Activated T-cell treated with anti-CD3 and anti-CD28 coated beads, Interleukin-2, amount 50 U/mL, for 24 hours (primary cell): Measurements from ENCODE around the gene SRPRB.

ENCODE experiments used
- DNase-seq: peaks from one replicate; pipeline ENCODE4 v3.0.0-alpha.2; 2020
- H3K27ac Mint-ChIP-seq: 2 replicates; pipeline ENCODE4 v1.8.0; 2020; ENCODE audit warnings: mild to moderate bottlenecking, mixed read lengths
- H3K27me3 Mint-ChIP-seq: 2 replicates; pipeline ENCODE4 v1.8.0; 2020; ENCODE audit warnings: mixed read lengths
- H3K36me3 Mint-ChIP-seq: 2 replicates; pipeline ENCODE4 v1.8.0; 2020; ENCODE audit warnings: low read depth, mixed read lengths
- H3K4me1 Mint-ChIP-seq: 2 replicates; pipeline ENCODE4 v1.8.0; 2020; ENCODE audit warnings: low read depth, mixed read lengths
- H3K4me3 Mint-ChIP-seq: 2 replicates; pipeline ENCODE4 v1.8.0; 2020; ENCODE audit warnings: mild to moderate bottlenecking, moderate library complexity, mixed read lengths
- H3K9me3 Mint-ChIP-seq: 2 replicates; pipeline ENCODE4 v1.8.0; 2020; ENCODE audit warnings: mixed read lengths

The SRPRB gene

DNA sequence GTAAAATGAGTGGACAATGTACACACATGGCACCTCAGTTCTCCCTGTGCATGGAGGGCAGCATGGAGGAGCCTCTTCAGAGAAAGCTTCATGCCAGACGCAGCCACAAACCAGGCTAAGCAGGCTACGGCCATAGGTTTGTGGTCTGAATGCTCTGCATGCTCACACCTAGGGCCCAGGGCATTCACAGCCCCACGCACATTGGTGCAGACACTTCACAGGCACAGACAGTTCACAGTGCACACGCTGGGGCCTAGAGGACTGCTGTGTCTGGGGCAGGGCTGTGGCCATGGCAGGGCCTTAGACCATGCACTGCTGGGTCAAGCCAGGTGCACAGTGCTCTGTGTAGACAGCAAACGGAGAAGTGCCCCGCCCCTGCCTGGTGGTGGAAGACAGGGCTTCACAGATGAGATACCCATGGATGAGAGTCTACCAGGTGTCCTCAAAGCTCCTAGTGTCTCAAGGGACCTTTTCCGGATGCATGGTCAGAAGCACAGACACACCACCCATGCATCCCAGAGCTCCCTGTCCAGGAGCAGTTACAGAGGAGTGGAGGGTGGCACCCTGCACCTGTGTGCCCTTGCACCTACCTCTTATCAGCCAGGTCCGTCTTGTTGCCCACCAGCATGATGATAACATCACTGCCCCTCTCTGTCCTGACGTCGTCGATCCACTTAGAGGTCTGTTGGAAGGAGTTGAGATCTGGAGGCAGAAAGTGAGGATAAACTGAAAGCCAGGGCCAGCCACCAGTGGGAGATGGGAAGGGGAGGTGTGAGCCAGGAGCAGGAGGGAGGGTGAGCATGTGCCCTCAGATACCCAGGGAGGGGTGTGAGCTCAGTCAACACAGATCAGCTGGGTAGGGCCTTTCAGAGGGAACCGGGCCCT lies 33.5 kb downstream of the SRPRB start:
- DNase-seq: no peak
- Mint-ChIP-seq H3K4me3 (no peak overlapping the region), H3K9me3 (no peaks in the 10 kb centered on the region), H3K4me1 (no peaks in the 10 kb centered on the region), H3K36me3 (no peaks in the 10 kb centered on the region), H3K27ac (no peak overlapping the region), H3K27me3 (no peaks in the 10 kb centered on the region)

DNA sequence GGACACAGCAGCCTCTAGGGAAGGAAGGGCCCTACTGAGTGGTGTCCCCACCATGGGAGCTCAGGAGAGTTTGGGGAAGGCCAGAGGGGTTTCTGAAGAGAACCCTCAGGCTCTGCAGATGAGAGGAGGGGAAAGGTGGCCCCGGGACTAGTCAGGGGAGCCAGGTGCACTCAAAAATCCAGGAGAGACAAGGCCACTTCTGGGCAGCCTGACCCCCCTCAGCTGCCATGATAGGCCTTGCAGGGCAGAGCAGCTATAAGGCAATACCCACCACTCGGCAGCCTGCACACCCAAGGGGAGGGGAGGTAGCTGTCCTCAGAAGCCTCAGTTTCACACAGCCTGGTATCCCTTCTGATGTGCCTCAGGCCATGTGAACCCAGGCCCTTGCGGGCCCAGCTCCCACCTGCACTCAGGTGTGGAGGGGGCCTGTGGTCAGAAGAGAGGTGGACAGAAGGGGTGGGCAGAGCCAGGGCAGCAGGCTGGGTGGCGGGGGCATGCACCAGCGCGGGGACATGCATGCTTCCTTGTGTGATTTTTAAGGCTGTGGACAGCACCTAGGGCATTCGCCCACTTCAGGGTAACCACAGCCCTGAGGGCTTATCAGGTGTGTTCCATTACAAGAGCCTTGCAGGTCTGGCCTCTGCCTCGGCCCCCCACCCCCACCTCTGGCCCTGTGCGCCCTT lies 34.6 kb downstream of the SRPRB start:
- no peak overlapping the region for H3K27ac Mint-ChIP-seq

DNA sequence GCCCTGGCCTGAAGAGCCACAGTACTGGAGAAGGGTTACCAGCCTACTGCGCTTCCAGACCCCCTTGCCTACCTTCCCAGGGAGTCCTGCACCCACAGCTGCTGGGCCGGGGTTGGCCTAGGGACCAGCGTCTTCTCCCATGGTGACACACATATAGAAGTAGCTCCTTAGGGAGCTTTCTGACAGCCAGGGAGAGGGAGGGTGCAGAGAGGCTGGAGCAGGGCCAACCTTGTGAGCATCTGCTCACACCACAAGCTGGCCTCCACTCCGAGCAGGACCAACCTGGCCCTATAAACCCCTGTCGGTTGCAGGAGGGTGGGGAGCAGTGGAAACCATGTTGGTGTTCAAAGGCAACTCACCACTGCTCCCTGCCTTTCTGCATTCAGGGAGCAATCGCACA lies 35.2 kb downstream of the SRPRB start:
- no peaks in the 10 kb centered on the region for H3K4me1 Mint-ChIP-seq
- H3K27me3 Mint-ChIP-seq: no peaks in the 10 kb centered on the region
- H3K4me3 Mint-ChIP-seq: no peak overlapping the region
- H3K27ac Mint-ChIP-seq: no peak overlapping the region
- DNase-seq: no peak
- H3K9me3 Mint-ChIP-seq: no peaks in the 10 kb centered on the region
- H3K36me3 Mint-ChIP-seq: no peaks in the 10 kb centered on the region

More for the DNA sequence above, 34.6 kb downstream of the SRPRB start:
- Mint-ChIP-seq H3K36me3 (no peaks in the 10 kb centered on the region), H3K4me1 (no peaks in the 10 kb centered on the region), H3K27me3 (no peaks in the 10 kb centered on the region), H3K4me3 (no peak overlapping the region), H3K9me3 (no peaks in the 10 kb centered on the region)
- no peak for DNase-seq

- no peak for DNase-seq
- no peak overlapping the region for H3K27ac Mint-ChIP-seq
Measured at GRCh38 chr3:133841196-133841595, 35.6 kb downstream of the SRPRB start.

DNA sequence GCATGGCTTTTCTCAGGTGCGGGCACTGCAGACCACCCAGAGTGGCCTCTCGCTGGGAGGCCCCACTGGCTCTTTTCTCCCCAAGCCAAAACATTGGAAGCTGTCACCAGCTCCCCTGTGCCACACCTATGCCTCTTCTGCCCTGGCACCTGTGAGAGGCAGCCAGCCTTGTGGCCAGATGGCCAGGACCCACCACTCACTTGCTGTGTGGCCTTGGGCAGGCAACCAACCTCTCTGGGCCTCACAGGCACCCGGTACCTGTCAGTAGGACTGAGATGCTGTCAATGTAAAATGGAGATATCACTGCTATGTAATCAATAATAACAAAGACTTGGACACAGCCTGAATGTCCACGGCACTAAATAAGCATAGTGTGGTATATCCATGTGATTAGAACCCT lies 36.5 kb downstream of the SRPRB start:
- Mint-ChIP-seq H3K4me1 (no peaks in the 10 kb centered on the region), H3K36me3 (no peaks in the 10 kb centered on the region), H3K27ac (no peak overlapping the region), H3K9me3 (no peaks in the 10 kb centered on the region), H3K27me3 (no peaks in the 10 kb centered on the region), H3K4me3 (no peak overlapping the region)
- no peak for DNase-seq

More at GRCh38 chr3:133841196-133841595, 35.6 kb downstream of the SRPRB start:
- Mint-ChIP-seq H3K9me3 (no peaks in the 10 kb centered on the region), H3K27me3 (no peaks in the 10 kb centered on the region), H3K4me1 (no peaks in the 10 kb centered on the region), H3K36me3 (no peaks in the 10 kb centered on the region), H3K4me3 (no peak overlapping the region)

- Mint-ChIP-seq H3K27me3 (no peaks in the 10 kb centered on the region), H3K9me3 (no peaks in the 10 kb centered on the region), H3K4me3 (no peak overlapping the region), H3K4me1 (no peaks in the 10 kb centered on the region), H3K36me3 (no peaks in the 10 kb centered on the region), H3K27ac (no peak overlapping the region)
- DNase-seq: no peak
Measured at GRCh38 chr3:133843634-133844033, 38.0 kb downstream of the SRPRB start.

GRCh38 chr3:133845127-133845526 lies 39.5 kb downstream of the SRPRB start:
- Mint-ChIP-seq H3K9me3 (no peaks in the 10 kb centered on the region), H3K27me3 (no peaks in the 10 kb centered on the region), H3K36me3 (no peaks in the 10 kb centered on the region), H3K4me1 (no peaks in the 10 kb centered on the region), H3K4me3 (no peak overlapping the region), H3K27ac (no peak overlapping the region)
- no peak for DNase-seq

DNA sequence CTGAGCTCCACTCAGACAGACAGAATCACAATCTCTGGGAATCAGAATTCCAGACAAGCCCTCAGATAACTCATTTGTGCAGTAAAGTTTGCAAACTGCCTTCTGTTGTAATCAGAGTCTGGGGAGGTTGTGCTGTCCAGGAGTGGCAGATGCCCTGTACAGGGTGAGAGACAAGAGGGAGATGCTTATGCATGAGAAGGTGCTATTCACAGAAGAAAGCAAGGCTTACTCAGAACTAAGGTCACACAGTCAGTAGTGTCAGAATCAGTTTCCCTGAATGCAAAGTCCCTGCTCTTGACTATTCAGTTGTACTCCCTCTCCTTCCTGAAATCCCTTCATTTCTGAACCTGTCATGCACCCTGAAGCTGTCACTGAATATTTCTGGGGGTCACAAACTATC lies 43.7 kb downstream of the SRPRB start:
- H3K4me3 Mint-ChIP-seq: no peak overlapping the region

GRCh38 chr3:133850034-133850433 lies 44.4 kb downstream of the SRPRB start:
- Mint-ChIP-seq H3K4me1 (peaks cover 4% of the 10 kb centered on the region), H3K9me3 (no peaks in the 10 kb centered on the region)

More for the DNA sequence above, 43.7 kb downstream of the SRPRB start:
- no peak for DNase-seq
- Mint-ChIP-seq H3K27ac (no peak overlapping the region), H3K27me3 (no peaks in the 10 kb centered on the region), H3K36me3 (no peaks in the 10 kb centered on the region), H3K9me3 (no peaks in the 10 kb centered on the region), H3K4me1 (peaks cover 4% of the 10 kb centered on the region)

GRCh38 chr3:133851266-133851906 lies 45.8 kb downstream of the SRPRB start:
- Mint-ChIP-seq H3K4me3 (no peak overlapping the region), H3K27me3 (no peaks in the 10 kb centered on the region), H3K9me3 (no peaks in the 10 kb centered on the region), H3K36me3 (no peaks in the 10 kb centered on the region), H3K27ac (no peak overlapping the region), H3K4me1 (peaks cover 4% of the 10 kb centered on the region)
- no peak for DNase-seq

More at GRCh38 chr3:133850034-133850433, 44.4 kb downstream of the SRPRB start:
- Mint-ChIP-seq H3K27ac (no peak overlapping the region), H3K27me3 (no peaks in the 10 kb centered on the region), H3K36me3 (no peaks in the 10 kb centered on the region), H3K4me3 (no peak overlapping the region)
- DNase-seq: no peak

DNA sequence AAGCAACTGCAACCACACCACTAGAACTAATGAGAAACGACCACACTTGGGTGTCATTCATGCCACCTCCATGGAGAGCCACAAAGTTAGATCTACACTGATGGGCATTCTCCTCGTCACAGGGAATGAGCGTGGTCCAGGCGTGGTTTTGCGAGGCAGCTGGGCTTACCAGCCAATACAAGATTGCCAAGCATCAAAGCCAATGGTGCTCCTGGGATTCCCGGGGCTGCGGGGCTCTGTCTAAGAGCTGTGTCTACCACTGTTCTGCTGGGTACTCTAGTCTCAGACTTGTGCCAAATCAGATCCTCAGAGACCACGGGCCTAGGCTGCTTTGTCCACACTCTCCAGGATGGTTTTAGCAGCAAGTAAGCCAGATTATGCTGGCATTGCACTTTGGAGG lies 46.3 kb downstream of the SRPRB start:
- Mint-ChIP-seq H3K4me3 (no peak overlapping the region), H3K4me1 (peaks cover 4% of the 10 kb centered on the region), H3K27ac (no peak overlapping the region), H3K36me3 (no peaks in the 10 kb centered on the region), H3K9me3 (no peaks in the 10 kb centered on the region), H3K27me3 (no peaks in the 10 kb centered on the region)
- DNase-seq: no peak

DNA sequence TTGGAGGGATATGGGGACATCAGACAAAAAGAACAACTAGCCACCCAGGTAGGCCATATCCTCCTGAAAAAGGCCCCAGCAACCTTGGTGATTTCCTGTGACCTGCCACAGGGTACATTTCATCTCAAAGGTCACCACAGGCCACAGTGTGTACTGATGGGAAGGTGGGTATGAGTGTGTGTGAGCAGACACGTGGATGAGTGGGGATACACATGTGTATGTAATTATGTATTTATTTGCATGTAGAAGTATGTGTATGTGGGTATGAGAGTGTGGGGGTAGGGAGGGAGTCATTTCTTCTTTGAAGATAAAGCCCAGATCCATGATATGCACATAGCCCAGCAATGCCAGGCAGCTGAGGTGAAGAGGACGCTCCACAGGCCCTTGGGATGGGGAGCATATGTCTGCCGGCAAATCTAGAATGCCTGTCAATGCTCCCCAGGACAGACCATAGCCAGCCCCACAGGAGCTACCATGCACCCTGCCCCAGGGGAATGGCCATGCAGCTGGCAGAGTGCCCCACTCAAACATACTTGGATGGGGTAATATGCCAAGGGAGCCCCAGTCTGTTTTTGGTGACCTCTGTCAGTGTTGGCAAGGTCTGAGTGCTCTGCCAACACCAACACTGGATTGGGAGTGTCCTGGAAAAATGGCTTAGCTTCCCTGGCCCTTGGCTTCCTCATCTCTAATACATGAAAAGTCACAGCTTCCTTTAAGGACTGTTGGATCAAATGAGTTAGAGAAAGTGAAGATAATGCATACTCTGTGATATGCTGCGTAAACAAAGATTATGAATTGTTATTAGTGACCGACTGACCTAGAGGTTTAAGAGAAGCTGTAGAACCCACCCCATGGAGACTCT lies 47.7 kb downstream of the SRPRB start:
- Mint-ChIP-seq H3K4me3 (no peak overlapping the region), H3K36me3 (no peaks in the 10 kb centered on the region), H3K9me3 (no peaks in the 10 kb centered on the region), H3K27me3 (no peaks in the 10 kb centered on the region), H3K27ac (no peak overlapping the region), H3K4me1 (peaks cover 10% of the 10 kb centered on the region)
- no peak for DNase-seq

DNA sequence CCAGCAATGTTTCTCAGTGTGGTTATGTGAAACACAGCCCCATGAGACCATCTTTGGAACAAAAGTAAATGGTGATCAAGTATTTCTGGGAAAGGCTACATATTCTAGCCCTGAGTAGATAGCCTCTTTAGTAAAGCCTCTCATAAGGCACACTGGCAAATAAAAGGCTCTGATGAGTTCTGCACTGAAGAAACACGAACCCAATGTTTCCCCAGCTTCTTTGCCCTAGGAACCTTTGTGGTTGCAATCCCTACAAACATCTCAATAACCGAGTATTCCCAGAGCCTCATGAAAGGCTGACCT lies 48.3 kb downstream of the SRPRB start:
- Mint-ChIP-seq H3K27me3 (no peaks in the 10 kb centered on the region), H3K36me3 (no peaks in the 10 kb centered on the region), H3K9me3 (no peaks in the 10 kb centered on the region), H3K4me3 (no peak overlapping the region), H3K27ac (no peak overlapping the region), H3K4me1 (peaks cover 10% of the 10 kb centered on the region)
- DNase-seq: no peak

DNA sequence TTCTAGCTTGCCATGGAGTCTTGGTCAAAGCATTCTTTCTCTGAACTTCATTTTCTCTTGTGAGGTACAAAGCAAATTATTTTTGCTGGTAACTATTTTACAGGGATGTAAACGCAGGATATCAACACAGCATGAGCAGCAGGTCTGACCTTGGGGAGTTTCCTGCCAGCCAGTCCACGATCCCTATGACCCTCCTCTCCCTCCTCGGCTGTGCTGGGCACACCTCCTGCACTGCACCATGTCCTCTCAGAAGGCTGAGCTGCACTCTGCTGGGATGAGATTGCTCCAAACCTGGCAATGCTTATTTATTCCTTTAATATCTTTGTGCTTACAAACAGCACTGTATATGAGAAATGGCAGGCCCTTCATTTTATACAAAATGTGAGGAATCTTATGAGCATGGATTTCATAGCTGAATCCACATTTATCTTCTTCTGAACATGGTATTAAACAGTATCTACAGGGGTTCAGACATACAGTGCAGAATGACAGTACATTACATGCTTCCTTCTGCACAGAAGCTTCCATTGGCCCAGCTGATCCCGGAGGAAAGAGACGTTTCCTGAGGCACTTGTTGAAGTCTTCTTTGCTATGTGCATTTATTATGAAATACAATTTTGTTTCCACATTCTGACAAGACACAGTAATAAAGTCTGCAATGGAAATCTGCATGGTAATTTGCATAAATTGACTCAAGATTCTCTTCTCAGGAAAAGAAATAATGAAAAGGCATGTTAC lies 48.8 kb downstream of the SRPRB start:
- H3K27me3 Mint-ChIP-seq: no peaks in the 10 kb centered on the region
- no peaks in the 10 kb centered on the region for H3K9me3 Mint-ChIP-seq
- H3K27ac Mint-ChIP-seq: no peak overlapping the region
- no peak overlapping the region for H3K4me3 Mint-ChIP-seq
- peaks cover 10% of the 10 kb centered on the region for H3K4me1 Mint-ChIP-seq
- H3K36me3 Mint-ChIP-seq: no peaks in the 10 kb centered on the region
- no peak for DNase-seq
